Effector memory CD4-positive, alpha-beta T cell (primary cell): ENCODE results near the gene WDR7.

Source experiments
- DNase-seq, 3 donors: peaks; one replicate each; pipeline ENCODE4 v3.0.0-alpha.2; 2020
- H3K27ac ChIP-seq: 2 replicates; pipeline ENCODE4 v1.7.0; 2013; ENCODE audit warnings: mild to moderate bottlenecking, low read length, moderate library complexity; ENCODE audit not compliant: insufficient read depth, poor library complexity, severe bottlenecking
- H3K27me3 ChIP-seq: replicated peaks from 2 replicates; pipeline ENCODE4 v1.7.0; 2013; ENCODE audit warnings: mild to moderate bottlenecking, low read length; ENCODE audit not compliant: insufficient read depth, control insufficient read depth, poor library complexity, severe bottlenecking
- H3K36me3 ChIP-seq: 2 replicates; pipeline ENCODE4 v1.7.0; 2013; ENCODE audit warnings: mild to moderate bottlenecking, low read length, moderate library complexity; ENCODE audit not compliant: control insufficient read depth, insufficient read depth
- H3K4me1 ChIP-seq: 2 replicates; pipeline ENCODE4 v1.7.0; 2013; ENCODE audit warnings: low read length, mild to moderate bottlenecking; ENCODE audit not compliant: control insufficient read depth, insufficient read depth, poor library complexity, severe bottlenecking
- H3K4me3 ChIP-seq: 2 replicates; pipeline ENCODE4 v1.7.0; 2013; ENCODE audit warnings: low read length, low read depth, mild to moderate bottlenecking; ENCODE audit not compliant: insufficient read depth, poor library complexity, severe bottlenecking
- H3K9me3 ChIP-seq: 2 replicates; pipeline ENCODE4 v1.7.0; 2013; ENCODE audit warnings: mild to moderate bottlenecking, low read length, moderate library complexity; ENCODE audit not compliant: control insufficient read depth

Gene WDR7

DNA sequence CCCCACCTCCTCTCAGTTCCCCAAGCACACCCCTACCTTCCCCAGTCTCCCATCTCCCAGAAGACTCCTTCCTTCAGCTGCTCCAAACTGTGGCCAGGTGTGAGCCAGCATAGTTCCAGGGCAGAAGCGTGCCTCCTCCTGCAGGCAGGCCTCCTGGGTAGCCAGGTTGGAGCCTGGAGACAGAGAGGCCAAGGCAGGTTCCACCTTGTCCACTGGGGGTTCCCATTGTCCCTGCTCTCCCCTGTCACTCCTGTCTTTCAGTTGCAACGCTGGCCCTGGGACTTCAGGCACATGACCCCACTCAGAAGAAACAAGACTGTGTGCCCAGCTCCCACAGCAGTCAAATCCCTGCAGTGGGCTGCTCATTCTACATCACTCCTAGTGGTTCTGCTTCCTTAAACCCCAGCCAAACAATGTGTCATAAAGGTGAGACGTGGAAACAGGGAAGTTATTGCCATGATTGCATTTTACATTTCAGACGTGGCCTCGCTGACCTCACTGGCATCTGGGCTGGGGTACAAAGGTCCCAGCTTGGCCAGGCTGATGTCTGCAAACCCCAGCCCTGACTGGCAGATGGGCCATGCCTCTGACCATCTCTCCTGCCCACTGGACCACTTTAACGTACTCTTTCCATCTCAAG lies 399.3 kb downstream of the WDR7 start:
- H3K36me3 ChIP-seq: no peaks in the 10 kb centered on the region
- H3K27ac ChIP-seq: no peak overlapping the region
- H3K9me3 ChIP-seq: no peaks in the 10 kb centered on the region
- no peak overlapping the region for H3K4me3 ChIP-seq
- DNase-seq: no peak
- H3K4me1 ChIP-seq: no peaks in the 10 kb centered on the region
- no peaks in the 10 kb centered on the region for H3K27me3 ChIP-seq

DNA sequence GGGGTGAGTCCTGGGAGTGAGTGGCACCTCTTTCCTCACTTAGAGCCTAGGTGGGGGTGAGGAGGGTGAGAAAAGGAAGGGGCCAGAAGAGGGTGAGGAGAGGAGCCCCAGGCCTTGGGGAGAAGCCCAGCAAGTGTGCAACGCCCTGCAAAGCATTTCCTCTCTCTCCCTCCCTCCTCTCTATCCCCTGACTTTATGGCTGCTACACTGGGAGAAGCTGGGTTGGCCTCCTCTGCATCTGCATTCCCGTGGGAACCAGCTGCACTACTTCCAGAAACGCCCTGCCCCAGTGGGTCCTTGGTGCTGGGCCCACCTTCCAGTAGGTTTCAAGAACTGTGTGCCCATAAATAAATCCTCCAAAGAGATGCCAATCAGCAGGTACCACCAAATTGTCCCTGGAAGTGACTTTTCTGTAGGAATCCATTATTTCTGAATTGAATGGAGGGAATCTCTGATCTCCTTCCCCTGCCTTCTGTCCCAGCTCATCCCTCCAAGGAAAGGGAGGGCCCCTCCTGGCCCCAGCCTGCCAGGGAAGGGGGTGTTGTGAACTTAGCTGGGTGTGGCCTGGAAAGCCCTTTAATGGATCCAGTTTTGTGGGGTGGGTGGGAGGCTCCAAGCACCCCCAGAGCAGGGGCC lies 400.0 kb downstream of the WDR7 start:
- DNase-seq: no peak
- no peaks in the 10 kb centered on the region for H3K36me3 ChIP-seq
- no peak overlapping the region for H3K27ac ChIP-seq
- no peaks in the 10 kb centered on the region for H3K4me1 ChIP-seq
- H3K9me3 ChIP-seq: no peaks in the 10 kb centered on the region
- no peak overlapping the region for H3K4me3 ChIP-seq
- H3K27me3 ChIP-seq: no peaks in the 10 kb centered on the region

DNA sequence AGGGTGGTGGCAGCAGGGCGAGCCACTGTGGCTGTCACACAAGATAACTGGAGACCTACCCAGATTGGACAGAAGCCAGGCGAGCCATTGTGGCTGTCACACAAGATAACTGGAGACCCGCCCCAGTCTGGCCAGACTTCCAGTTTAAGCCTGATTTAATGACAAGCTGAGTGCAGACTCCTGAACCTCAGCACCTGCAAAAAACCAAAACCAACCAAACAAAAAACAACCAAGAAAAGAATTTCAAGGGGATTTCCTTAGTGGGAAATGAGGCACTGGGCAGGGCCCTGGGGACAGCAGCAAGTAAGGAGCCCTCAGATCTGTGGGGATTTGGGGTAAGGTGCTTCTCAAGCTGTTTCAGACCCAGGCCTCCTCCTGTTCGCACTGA lies 400.5 kb downstream of the WDR7 start:
- no peaks in the 10 kb centered on the region for H3K9me3 ChIP-seq
- no peak for DNase-seq
- no peaks in the 10 kb centered on the region for H3K4me1 ChIP-seq
- no peaks in the 10 kb centered on the region for H3K27me3 ChIP-seq
- H3K4me3 ChIP-seq: no peak overlapping the region
- H3K36me3 ChIP-seq: no peaks in the 10 kb centered on the region
- H3K27ac ChIP-seq: no peak overlapping the region

DNA sequence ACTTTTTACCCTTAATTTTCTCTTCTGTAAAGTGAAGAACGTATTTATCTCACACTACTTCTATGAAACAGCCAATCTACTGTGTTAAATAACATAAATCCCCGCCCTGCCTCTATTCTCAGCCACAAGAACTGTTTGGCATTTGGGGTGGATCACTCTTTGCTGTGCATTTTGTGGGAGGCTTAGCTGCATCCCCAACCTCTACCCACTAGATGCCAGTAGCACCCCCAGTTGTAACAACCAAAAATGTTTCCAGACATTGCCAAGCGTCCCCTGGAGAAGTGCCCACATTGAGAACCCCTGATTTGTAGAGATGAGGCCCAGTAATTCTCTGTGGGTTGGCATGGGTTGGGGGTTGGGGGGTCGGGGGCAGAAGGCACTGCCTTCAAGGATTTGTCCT lies 401.0 kb downstream of the WDR7 start:
- Histone ChIP-seq H3K4me1 (no peaks in the 10 kb centered on the region), H3K27me3 (no peaks in the 10 kb centered on the region)
- no peak for DNase-seq

DNA sequence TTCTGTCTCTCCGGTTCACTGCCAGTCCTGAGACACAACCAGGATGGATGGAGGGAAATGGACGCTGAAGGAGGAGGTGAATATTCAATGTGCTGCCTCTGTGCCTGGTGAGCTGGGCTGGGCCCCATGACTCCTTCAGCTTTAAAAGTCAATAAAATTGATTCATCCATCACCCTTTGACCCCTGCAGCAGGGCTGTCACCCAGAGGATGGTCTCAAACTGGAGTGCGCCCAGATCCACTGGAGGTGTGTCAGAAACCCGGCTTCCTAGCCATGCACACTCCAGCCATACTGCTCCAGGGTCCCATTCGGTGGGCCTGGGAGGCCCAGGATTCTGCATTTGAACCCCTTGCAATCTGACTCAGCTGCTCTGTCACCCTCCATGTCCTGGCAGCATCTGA lies 401.6 kb downstream of the WDR7 start:
- no peak overlapping the region for H3K27ac ChIP-seq
- H3K4me1 ChIP-seq: no peaks in the 10 kb centered on the region
- H3K9me3 ChIP-seq: no peaks in the 10 kb centered on the region
- H3K36me3 ChIP-seq: no peaks in the 10 kb centered on the region
- H3K4me3 ChIP-seq: no peak overlapping the region
- no peak for DNase-seq
- no peaks in the 10 kb centered on the region for H3K27me3 ChIP-seq

More for the DNA sequence above, 401.0 kb downstream of the WDR7 start:
- Histone ChIP-seq H3K36me3 (no peaks in the 10 kb centered on the region), H3K9me3 (no peaks in the 10 kb centered on the region), H3K27ac (no peak overlapping the region), H3K4me3 (no peak overlapping the region)

DNA sequence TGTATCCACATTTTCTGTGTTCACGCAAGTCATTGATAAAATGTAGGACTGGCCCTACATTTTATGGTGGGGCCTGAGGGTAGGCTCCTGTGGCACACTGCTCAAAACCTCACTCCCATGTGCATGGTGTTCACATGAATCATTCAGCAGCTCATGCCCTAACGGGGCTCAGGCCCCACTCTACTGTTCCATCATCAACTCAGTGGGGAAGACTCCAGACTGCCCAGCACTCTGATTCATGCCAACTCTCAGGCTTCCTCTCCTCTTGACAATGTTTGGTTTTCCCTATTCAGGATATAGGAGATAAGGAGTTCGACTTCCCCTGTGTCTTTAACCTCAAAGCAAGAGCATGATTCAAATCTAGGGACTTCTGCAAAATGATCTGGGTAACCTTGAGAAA lies 403.7 kb downstream of the WDR7 start:
- no peaks in the 10 kb centered on the region for H3K27me3 ChIP-seq
- no peaks in the 10 kb centered on the region for H3K4me1 ChIP-seq
- H3K36me3 ChIP-seq: no peaks in the 10 kb centered on the region
- H3K27ac ChIP-seq: no peak overlapping the region
- H3K4me3 ChIP-seq: no peak overlapping the region
- DNase-seq: no peak
- H3K9me3 ChIP-seq: no peaks in the 10 kb centered on the region

DNA sequence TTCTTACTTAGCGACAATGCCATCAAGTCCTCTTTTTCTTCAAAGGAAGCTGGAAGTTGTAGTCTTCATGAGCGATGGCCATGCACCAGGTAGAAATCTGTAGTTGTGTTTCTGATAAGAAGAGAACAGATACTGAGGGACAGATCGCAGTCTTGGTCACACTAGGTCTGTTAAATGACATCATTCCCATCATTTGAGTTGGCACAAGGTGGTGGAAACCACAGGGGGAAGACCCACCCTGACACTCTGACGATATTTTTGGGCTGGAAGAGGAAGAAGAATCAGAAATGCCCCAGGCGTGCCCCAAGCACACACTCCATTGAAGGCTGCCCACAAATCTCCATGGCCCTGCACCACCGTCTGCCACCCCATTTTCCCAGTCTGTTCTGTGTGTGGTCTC lies 406.7 kb downstream of the WDR7 start:
- DNase-seq: no peak
- Histone ChIP-seq H3K4me3 (no peak overlapping the region), H3K36me3 (no peaks in the 10 kb centered on the region), H3K9me3 (no peaks in the 10 kb centered on the region), H3K27ac (no peak overlapping the region), H3K27me3 (no peaks in the 10 kb centered on the region), H3K4me1 (no peaks in the 10 kb centered on the region)

- H3K4me3 ChIP-seq: no peak overlapping the region
- no peaks in the 10 kb centered on the region for H3K9me3 ChIP-seq
- no peaks in the 10 kb centered on the region for H3K36me3 ChIP-seq
- DNase-seq: no peak
- H3K27ac ChIP-seq: no peak overlapping the region
- H3K27me3 ChIP-seq: no peaks in the 10 kb centered on the region
- no peaks in the 10 kb centered on the region for H3K4me1 ChIP-seq
Observed at GRCh38 chr18:57058734-57059133, 407.6 kb downstream of the WDR7 start.

GRCh38 chr18:57059366-57059765 lies 408.2 kb downstream of the WDR7 start:
- H3K27ac ChIP-seq: no peak overlapping the region

GRCh38 chr18:57060814-57061213 lies 409.7 kb downstream of the WDR7 start:
- H3K4me1 ChIP-seq: no peaks in the 10 kb centered on the region
- no peak overlapping the region for H3K4me3 ChIP-seq
- no peaks in the 10 kb centered on the region for H3K36me3 ChIP-seq
- no peaks in the 10 kb centered on the region for H3K27me3 ChIP-seq
- H3K9me3 ChIP-seq: no peaks in the 10 kb centered on the region
- no peak for DNase-seq
- no peak overlapping the region for H3K27ac ChIP-seq

More at GRCh38 chr18:57059366-57059765, 408.2 kb downstream of the WDR7 start:
- Histone ChIP-seq H3K4me1 (no peaks in the 10 kb centered on the region), H3K27me3 (no peaks in the 10 kb centered on the region), H3K9me3 (no peaks in the 10 kb centered on the region), H3K4me3 (no peak overlapping the region), H3K36me3 (no peaks in the 10 kb centered on the region)
- no peak for DNase-seq
